ENCODE results near the gene TAC3. TPM values are rescaled to one million over a fixed set of nuclear protein-coding genes. Genes with fewer than 3 reads are reported as not detected.
A peak's percentile ranks its signal among the peaks of the same experiment; 100 is the strongest.
"Not testable (repeated sequence)": the region's sequence is repeated elsewhere in the genome, so short reads cannot be mapped to it uniquely, and the experiment has no call there.

Gene TAC3
- total RNA-seq, 1 donor: 0.43 TPM

DNA sequence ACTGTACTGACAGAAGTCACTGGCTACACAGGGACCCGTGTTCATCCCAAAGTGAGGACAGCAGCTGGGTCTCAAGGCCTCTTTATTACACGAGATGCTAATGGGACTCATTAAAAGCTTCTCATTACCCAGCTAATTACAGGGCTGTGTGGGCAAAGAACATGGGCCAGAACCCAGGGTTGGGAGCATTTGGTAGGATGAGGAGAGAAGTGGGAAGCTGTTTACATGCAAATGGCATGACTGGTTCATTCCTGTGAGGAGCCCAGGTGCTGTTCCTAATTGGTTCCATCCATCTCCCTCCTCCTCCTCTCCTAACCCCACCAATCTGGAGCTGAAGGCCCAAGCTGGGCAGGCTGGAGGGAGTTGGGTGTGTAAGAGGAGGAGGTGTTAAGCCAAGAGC, 8.9 kb upstream of the TAC3 start:
- TF ChIP-seq, protein P1, sequence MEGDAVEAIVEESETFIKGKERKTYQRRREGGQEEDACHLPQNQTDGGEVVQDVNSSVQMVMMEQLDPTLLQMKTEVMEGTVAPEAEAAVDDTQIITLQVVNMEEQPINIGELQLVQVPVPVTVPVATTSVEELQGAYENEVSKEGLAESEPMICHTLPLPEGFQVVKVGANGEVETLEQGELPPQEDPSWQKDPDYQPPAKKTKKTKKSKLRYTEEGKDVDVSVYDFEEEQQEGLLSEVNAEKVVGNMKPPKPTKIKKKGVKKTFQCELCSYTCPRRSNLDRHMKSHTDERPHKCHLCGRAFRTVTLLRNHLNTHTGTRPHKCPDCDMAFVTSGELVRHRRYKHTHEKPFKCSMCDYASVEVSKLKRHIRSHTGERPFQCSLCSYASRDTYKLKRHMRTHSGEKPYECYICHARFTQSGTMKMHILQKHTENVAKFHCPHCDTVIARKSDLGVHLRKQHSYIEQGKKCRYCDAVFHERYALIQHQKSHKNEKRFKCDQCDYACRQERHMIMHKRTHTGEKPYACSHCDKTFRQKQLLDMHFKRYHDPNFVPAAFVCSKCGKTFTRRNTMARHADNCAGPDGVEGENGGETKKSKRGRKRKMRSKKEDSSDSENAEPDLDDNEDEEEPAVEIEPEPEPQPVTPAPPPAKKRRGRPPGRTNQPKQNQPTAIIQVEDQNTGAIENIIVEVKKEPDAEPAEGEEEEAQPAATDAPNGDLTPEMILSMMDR (IDR thresholded peaks at IDR 0.05; ENCODE audit: insufficient read depth, low read depth, low read length): no peak
- H3K4me3 ChIP-seq (ENCODE audit: low read depth, low read length): no peak overlapping the region
- no peak for DNase-seq (ENCODE audit: low read depth)

DNA sequence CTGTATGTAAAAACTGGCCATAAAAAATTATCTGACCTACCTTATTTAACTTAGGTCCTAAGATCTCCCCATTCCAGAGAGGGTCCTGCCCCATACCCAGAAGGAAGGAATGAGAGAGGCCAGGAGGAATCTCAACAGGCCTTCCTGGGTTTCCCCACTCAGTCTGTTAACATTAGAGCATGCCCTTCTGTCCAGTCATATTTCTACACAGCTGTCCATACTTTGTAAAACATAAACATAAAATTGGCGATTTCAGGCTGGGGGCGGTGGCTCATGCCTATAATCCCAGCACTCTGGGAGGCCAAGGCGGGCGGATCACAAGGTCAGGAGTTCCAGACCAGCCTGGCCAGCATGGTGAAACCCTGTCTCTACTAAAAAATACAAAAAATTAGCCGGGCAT, 6.0 kb upstream of the TAC3 start:
- H3K4me3 ChIP-seq (ENCODE audit: low read depth, low read length): not testable (repeated sequence)
- peak; percentile 72 for DNase-seq (ENCODE audit: low read depth)

DNA sequence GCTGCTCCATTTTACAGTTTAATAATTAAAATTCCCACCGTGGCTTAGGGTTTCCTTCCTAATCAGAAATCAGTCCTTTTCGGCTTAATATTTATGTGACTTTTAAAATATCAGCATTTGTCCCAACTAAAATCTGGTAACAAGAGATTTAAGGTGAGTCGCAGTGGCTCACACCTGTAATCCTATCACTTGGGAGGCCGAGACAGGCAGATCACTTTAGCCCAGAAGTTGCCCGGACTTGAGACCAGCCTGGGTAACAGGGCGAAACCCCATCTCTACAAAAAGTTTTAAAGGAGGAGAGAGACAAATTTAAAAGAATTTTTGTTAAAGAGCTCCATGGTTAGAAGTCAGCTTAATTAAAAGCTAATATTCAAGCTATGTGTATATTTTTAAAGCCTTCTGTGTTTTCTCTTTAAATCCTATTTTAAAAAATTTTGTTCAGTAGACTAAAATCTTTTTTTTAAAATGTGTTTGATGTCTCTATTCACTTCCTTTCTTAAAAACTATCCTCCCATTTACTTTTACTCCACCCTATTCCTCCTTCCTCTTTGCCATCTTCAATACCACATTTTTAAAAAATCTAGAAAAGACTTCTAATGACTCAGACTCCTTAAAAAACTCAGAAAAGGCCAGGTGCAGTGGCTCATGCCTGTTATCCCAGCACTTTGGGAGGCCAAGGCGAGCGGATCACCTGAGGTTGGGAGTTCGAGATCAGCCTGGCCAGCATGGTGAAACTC, 3.8 kb upstream of the TAC3 start:
- DNase-seq (ENCODE audit: low read depth): no peak
- TF ChIP-seq, protein P1 (IDR thresholded peaks at IDR 0.05; ENCODE audit: insufficient read depth, low read depth, low read length): no peak
- H3K4me3 ChIP-seq (ENCODE audit: low read depth, low read length): no peak overlapping the region

DNA sequence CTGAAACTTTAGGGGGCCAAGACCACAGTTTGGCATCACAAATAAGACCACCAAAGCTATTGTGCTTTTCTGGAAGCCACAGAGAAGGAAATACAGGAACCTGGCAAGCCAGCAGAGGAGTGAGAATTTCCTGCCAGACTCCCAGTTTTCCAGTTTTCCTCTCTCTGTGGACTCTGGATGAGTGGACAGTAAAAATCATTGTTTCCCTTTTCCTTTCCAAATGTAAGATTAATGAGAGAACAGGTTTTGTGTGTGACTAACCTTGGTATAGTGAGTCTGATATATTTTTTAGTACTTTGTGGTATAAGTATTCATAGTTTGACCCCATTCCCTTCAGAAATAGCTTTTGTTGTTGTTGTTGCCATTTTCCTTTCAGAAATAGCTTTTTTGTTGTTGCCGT, 2.6 kb upstream of the TAC3 start:
- DNase-seq (ENCODE audit: low read depth): no peak
- TF ChIP-seq, protein P1 (IDR thresholded peaks at IDR 0.05; ENCODE audit: insufficient read depth, low read depth, low read length): no peak

DNA sequence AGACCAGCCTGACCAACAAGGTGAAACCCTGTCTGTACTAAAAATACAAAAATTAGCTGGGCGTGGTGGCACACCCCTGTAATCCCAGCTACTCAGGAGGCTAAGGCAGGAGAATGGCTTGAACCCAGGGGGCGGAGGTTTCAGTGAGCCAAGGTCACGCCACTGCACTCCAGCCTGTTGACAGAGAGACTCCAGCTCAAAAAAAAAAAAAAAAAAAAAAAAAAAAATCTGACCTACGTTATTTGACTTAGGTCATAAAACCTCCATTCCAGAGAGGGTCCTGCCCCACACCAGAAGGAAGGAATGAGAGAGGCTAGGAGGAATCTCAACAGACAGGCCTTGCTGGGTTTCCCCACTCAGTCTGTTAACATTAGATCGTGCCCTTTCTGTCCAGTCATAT, 2.0 kb upstream of the TAC3 start:
- H3K4me3 ChIP-seq (ENCODE audit: low read depth, low read length); DNase-seq (ENCODE audit: low read depth): not testable (repeated sequence)

More for the DNA sequence above, 2.6 kb upstream of the TAC3 start:
- no peak overlapping the region for H3K4me3 ChIP-seq (ENCODE audit: low read depth, low read length)

DNA sequence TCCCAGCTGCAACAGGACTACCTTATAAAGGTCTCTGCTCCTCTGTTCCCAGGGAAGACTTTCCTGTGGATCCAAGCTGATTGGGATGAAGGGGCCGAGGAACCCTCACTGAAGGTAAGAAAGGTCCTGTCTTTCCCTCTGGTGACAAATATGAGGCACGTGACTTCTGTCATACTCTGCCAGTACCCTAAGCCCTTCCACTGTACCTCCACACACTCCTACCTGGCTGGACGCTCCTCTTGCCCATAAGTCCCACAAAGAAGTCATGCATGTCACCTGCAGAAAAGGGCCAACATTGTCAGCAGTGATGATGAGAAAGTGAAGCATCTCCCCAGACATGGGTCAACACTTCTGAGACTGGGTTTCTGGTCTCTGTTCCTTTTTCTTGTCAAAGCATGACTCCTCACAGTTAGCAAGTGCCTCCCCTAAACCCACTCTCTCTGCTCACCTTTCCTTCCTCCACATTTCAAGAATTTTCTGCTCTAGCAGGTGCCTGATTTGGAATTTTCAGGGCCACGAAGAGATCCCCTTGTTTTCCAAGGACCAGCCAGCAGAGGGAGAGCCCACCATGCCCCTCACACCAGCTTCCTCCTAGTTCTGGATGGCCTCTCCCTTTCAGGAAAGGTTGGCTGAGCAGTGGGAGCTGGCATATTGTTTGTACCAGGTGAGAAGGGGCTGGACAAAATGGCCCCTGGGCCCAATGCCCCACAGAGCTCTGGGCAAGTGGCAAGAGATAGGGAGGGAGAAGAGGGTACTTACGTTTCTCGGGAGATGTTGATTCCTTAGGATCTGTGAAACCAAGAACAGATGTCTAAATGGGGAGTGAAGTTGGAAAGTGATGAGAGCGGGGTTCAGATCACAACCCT, 3.5 kb downstream of the TAC3 start:
- DNase-seq (ENCODE audit: low read depth): no peak
- TF ChIP-seq, protein P1 (IDR thresholded peaks at IDR 0.05; ENCODE audit: insufficient read depth, low read depth, low read length): peak; percentile 17
- H3K4me3 ChIP-seq (ENCODE audit: low read depth, low read length): no peak overlapping the region

DNA sequence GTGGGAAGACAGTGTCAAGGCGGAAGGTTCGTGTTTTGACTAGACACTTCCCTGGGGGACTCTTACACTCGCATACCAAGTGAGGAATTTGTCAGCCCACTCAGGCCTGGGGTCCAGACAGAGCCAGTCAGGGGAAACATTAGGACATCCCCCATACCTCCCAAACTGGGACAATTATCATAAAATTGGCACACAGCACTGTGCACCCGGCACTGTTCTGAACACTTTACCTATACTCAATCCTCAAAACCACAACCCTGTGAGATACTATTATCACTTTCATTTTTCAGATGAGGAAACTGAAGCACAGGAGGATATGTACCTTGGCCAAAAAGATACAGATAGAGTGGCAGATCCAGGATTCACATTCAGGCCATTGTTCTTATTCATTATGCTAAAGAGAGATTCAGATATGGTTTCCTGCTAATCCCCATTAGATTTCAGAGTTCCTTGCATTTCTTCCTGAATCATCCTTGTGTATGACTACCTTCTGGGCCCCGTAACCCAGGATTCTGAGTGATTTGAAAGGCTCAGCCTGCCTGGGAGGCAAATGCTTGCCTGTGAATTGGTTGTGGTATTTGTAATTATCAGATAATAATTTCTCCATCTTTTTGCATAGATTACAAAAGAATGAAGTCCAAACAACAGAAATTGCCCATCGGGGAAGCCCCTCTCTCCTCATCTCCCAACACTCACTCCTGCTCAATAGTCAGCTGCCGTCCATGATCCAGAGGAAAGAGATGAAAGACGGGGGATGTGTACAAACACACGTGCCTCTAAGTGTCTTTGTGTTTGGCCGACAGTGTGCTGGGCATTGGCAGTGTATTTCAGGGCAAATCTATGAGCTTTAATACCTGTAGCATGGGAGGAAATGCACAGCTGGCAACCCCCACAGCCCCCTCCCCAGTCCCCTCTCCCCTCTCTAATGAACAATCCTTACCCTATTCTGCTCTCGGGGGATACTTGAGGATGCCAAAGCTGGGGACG, 4.6 kb downstream of the TAC3 start:
- DNase-seq (ENCODE audit: low read depth): no peak
- no peak overlapping the region for H3K4me3 ChIP-seq (ENCODE audit: low read depth, low read length)
- TF ChIP-seq, protein P1 (IDR thresholded peaks at IDR 0.05; ENCODE audit: insufficient read depth, low read depth, low read length): no peak
